Mesenchymal stem cell (in vitro differentiated cells and primary cell): ENCODE results near the gene CDKN2B.

Experiments
- DNase-seq: peaks from one replicate; pipeline ENCODE4 v3.0.0-alpha.2; 2013
- H2AFZ ChIP-seq: one replicate; pipeline ENCODE4 v1.6.1; 2013; ENCODE audit warnings: low read depth, mild to moderate bottlenecking, control low read depth, inconsistent platforms, low read length, moderate library complexity
- H2AK5ac ChIP-seq: 2 replicates; pipeline ENCODE4 v1.6.1; 2013; ENCODE audit warnings: low read length, moderate library complexity, mild to moderate bottlenecking, inconsistent platforms; ENCODE audit not compliant: severe bottlenecking
- H2BK120ac ChIP-seq: one replicate; pipeline ENCODE4 v1.6.1; 2013; ENCODE audit warnings: low read depth, mild to moderate bottlenecking, inconsistent platforms, low read length, moderate library complexity
- H2BK12ac ChIP-seq, 2 experiments: one replicate each; pipeline ENCODE4 v1.6.1; 2013; ENCODE audit warnings: inconsistent platforms in 2 of 2, low read length in 2 of 2, mild to moderate bottlenecking in 2 of 2, moderate library complexity in 2 of 2, control low read depth in 1 of 2
- H2BK15ac ChIP-seq: one replicate; pipeline ENCODE4 v1.6.1; 2013; ENCODE audit warnings: mild to moderate bottlenecking, low read depth, inconsistent platforms; ENCODE audit not compliant: poor library complexity, severe bottlenecking
- H2BK5ac ChIP-seq: 2 replicates; pipeline ENCODE4 v1.6.1; 2013; ENCODE audit warnings: low read depth, mild to moderate bottlenecking, low read length, control low read depth, inconsistent platforms; ENCODE audit not compliant: poor library complexity, severe bottlenecking
- H3K14ac ChIP-seq, 2 experiments: one replicate each; pipeline ENCODE4 v1.6.1; 2013; ENCODE audit warnings: inconsistent platforms in 2 of 2, low read length in 2 of 2, control low read depth in 1 of 2, mild to moderate bottlenecking in 1 of 2, moderate library complexity in 1 of 2
- H3K18ac ChIP-seq, 2 experiments: one replicate each; pipeline ENCODE4 v1.6.1; 2013; ENCODE audit warnings: inconsistent platforms in 2 of 2, low read length in 2 of 2, control low read depth in 1 of 2, low read depth in 1 of 2, mild to moderate bottlenecking in 1 of 2
- H3K23ac ChIP-seq, 2 experiments: one replicate each; pipeline ENCODE4 v1.6.1; 2013; ENCODE audit warnings: inconsistent platforms in 2 of 2, low read length in 2 of 2, mild to moderate bottlenecking in 2 of 2, moderate library complexity in 2 of 2, control low read depth in 1 of 2
- H3K27ac ChIP-seq: 2 replicates; pipeline ENCODE4 v1.5.1; 2013; ENCODE audit warnings: mild to moderate bottlenecking, moderate library complexity, low read length, control low read depth, inconsistent platforms; ENCODE audit not compliant: poor library complexity, severe bottlenecking
- H3K27me3 ChIP-seq, 2 experiments: 2 replicates each; pipeline versions ENCODE4 v1.6.1 to v1.7.0; 2013; ENCODE audit warnings: low read length in 2 of 2, mild to moderate bottlenecking in 2 of 2, moderate library complexity in 2 of 2, control low read depth in 1 of 2, inconsistent platforms in 1 of 2; ENCODE audit not compliant: control insufficient read depth in 1 of 2, insufficient read depth in 1 of 2
- H3K36me3 ChIP-seq, 2 experiments: 2 replicates each; pipeline versions ENCODE4 v1.6.1 to v1.7.0; 2013; ENCODE audit warnings: low read length in 2 of 2, control low read depth in 1 of 2, inconsistent platforms in 1 of 2, low read depth in 1 of 2, mild to moderate bottlenecking in 1 of 2; ENCODE audit not compliant: insufficient read depth in 2 of 2, control insufficient read depth in 1 of 2
- H3K4ac ChIP-seq, 2 experiments: one replicate each; pipeline ENCODE4 v1.6.1; 2013; ENCODE audit warnings: inconsistent platforms in 2 of 2, low read length in 2 of 2, mild to moderate bottlenecking in 2 of 2, moderate library complexity in 2 of 2, control low read depth in 1 of 2, low read depth in 1 of 2
- H3K4me1 ChIP-seq: 2 replicates; pipeline ENCODE4 v1.6.1; 2013; ENCODE audit warnings: low read depth, low read length, control low read depth; ENCODE audit not compliant: control insufficient read depth, insufficient read depth
- H3K4me2 ChIP-seq: 2 replicates; pipeline ENCODE4 v1.6.1; 2013; ENCODE audit warnings: low read length, mild to moderate bottlenecking, inconsistent platforms; ENCODE audit not compliant: poor library complexity, severe bottlenecking
- H3K4me3 ChIP-seq, 2 experiments: 2 replicates each; pipeline versions ENCODE4 v1.5.1 to v1.7.0; 2013; ENCODE audit warnings: low read length in 2 of 2, mild to moderate bottlenecking in 2 of 2, control low read depth in 1 of 2, low read depth in 1 of 2; ENCODE audit not compliant: insufficient read depth in 1 of 2
- H3K79me1 ChIP-seq: replicated peaks from 2 replicates; pipeline ENCODE4 v1.6.1; 2013; ENCODE audit warnings: mild to moderate bottlenecking, control low read depth, low read length, inconsistent platforms; ENCODE audit not compliant: poor library complexity, severe bottlenecking
- H3K9ac ChIP-seq: 2 replicates; pipeline ENCODE4 v1.7.0; 2013; ENCODE audit warnings: mild to moderate bottlenecking, low read length, moderate library complexity
- H3K9me3 ChIP-seq: 2 replicates; pipeline ENCODE4 v1.7.0; 2013; ENCODE audit warnings: mild to moderate bottlenecking, low read length; ENCODE audit not compliant: control insufficient read depth
- H4K8ac ChIP-seq: one replicate; pipeline ENCODE4 v1.6.1; 2013; ENCODE audit warnings: inconsistent platforms, mild to moderate bottlenecking, low read length, moderate library complexity
- H4K91ac ChIP-seq: one replicate; pipeline ENCODE4 v1.6.1; 2013; ENCODE audit warnings: mild to moderate bottlenecking, low read length, inconsistent platforms
- WGBS: methylation state at CpG from one replicate; pipeline ENCODE4 v1.1.7; 2013; ENCODE audit warnings: mixed read lengths; 5-methylcytosine and 5-hydroxymethylcytosine counted together

CDKN2B gene

GRCh38 chr9:22036866-22037626 is 27.9 kb upstream of the CDKN2B start:
- H2BK120ac ChIP-seq: no peak overlapping the region
- H3K4ac ChIP-seq: no peak overlapping the region
- no peak overlapping the region for H2AK5ac ChIP-seq
- no peak overlapping the region for H4K91ac ChIP-seq
- H2BK5ac ChIP-seq: no peak overlapping the region
- no peaks in the 10 kb centered on the region for H3K79me1 ChIP-seq
- peak overlapping the region in 1 of 2 experiments; percentile 59 for H2BK12ac ChIP-seq
- H3K4me2 ChIP-seq: no peak overlapping the region
- H3K4me3 ChIP-seq: no peak overlapping the region
- H3K36me3 ChIP-seq: peaks cover 0 to 10% of the 10 kb centered on the region in 2 experiments
- H3K27ac ChIP-seq: no peak overlapping the region
- no peak overlapping the region for H2AFZ ChIP-seq
- H3K23ac ChIP-seq: no peak overlapping the region
- H3K14ac ChIP-seq: no peak overlapping the region
- 83% methylated on average over 3 of the region's 4 CpGs for WGBS
- H3K9me3 ChIP-seq: no peaks in the 10 kb centered on the region
- no peak overlapping the region for H4K8ac ChIP-seq
- H3K4me1 ChIP-seq: no peaks in the 10 kb centered on the region
- H3K27me3 ChIP-seq: no peaks in the 10 kb centered on the region
- H2BK15ac ChIP-seq: no peak overlapping the region
- no peak overlapping the region for H3K18ac ChIP-seq
- peak overlapping the region; percentile 25 for H3K9ac ChIP-seq
- DNase-seq: peak; percentile 45

GRCh38 chr9:22035591-22036011 is 26.5 kb upstream of the CDKN2B start:
- no peaks in the 10 kb centered on the region for H3K27me3 ChIP-seq
- no peak overlapping the region for H2AK5ac ChIP-seq
- H2BK120ac ChIP-seq: no peak overlapping the region
- no peak overlapping the region for H2AFZ ChIP-seq
- peak overlapping the region in 1 of 2 experiments; percentile 72 for H2BK12ac ChIP-seq
- no peaks in the 10 kb centered on the region for H3K4me1 ChIP-seq
- no peak overlapping the region for H3K14ac ChIP-seq
- WGBS: 99% methylated on average over 2 of the region's 2 CpGs
- DNase-seq: no peak
- H3K4ac ChIP-seq: peak overlapping the region in 1 of 2 experiments; percentile 40
- no peaks in the 10 kb centered on the region for H3K79me1 ChIP-seq
- H2BK15ac ChIP-seq: no peak overlapping the region
- H3K9ac ChIP-seq: no peak overlapping the region
- peaks cover 0 to 10% of the 10 kb centered on the region in 2 experiments for H3K36me3 ChIP-seq
- H3K27ac ChIP-seq: no peak overlapping the region
- H3K9me3 ChIP-seq: no peaks in the 10 kb centered on the region
- no peak overlapping the region for H4K91ac ChIP-seq
- no peak overlapping the region for H3K4me2 ChIP-seq
- no peak overlapping the region for H2BK5ac ChIP-seq
- H3K4me3 ChIP-seq: no peak overlapping the region
- no peak overlapping the region for H3K23ac ChIP-seq
- H4K8ac ChIP-seq: no peak overlapping the region
- peak overlapping the region in 1 of 2 experiments; percentile 62 for H3K18ac ChIP-seq

- Histone ChIP-seq H3K9me3 (no peaks in the 10 kb centered on the region), H3K79me1 (no peaks in the 10 kb centered on the region), H3K4ac (peak overlapping the region in 1 of 2 experiments; percentile 41), H3K36me3 (peaks cover 0 to 10% of the 10 kb centered on the region in 2 experiments), H3K4me1 (no peaks in the 10 kb centered on the region), H3K23ac (no peak overlapping the region), H3K27me3 (no peaks in the 10 kb centered on the region), H2BK5ac (no peak overlapping the region), H2BK15ac (no peak overlapping the region), H3K27ac (no peak overlapping the region), H3K4me2 (no peak overlapping the region), H3K14ac (no peak overlapping the region), H3K9ac (no peak overlapping the region), H2BK12ac (no peak overlapping the region), H4K8ac (no peak overlapping the region), H3K4me3 (no peak overlapping the region), H2AFZ (no peak overlapping the region), H3K18ac (no peak overlapping the region), H2BK120ac (no peak overlapping the region), H2AK5ac (no peak overlapping the region), H4K91ac (no peak overlapping the region)
- 93% methylated on average over 7 of the region's 8 CpGs for WGBS
- DNase-seq: no peak
These were observed 24.0 kb upstream of the CDKN2B start for GRCh38 chr9:22033012-22033630.

- no peak overlapping the region for H2BK120ac ChIP-seq
- H3K9me3 ChIP-seq: no peaks in the 10 kb centered on the region
- H3K9ac ChIP-seq: no peak overlapping the region
- H2AK5ac ChIP-seq: no peak overlapping the region
- H2BK12ac ChIP-seq: no peak overlapping the region
- no peak overlapping the region for H4K8ac ChIP-seq
- 92% methylated on average over 3 of the region's 4 CpGs for WGBS
- no peaks in the 10 kb centered on the region for H3K27me3 ChIP-seq
- H3K23ac ChIP-seq: no peak overlapping the region
- no peak for DNase-seq
- no peak overlapping the region for H3K4ac ChIP-seq
- H4K91ac ChIP-seq: no peak overlapping the region
- H2AFZ ChIP-seq: no peak overlapping the region
- no peaks in the 10 kb centered on the region for H3K4me1 ChIP-seq
- H3K4me2 ChIP-seq: no peak overlapping the region
- no peak overlapping the region for H2BK5ac ChIP-seq
- no peak overlapping the region for H3K27ac ChIP-seq
- no peak overlapping the region for H2BK15ac ChIP-seq
- H3K14ac ChIP-seq: no peak overlapping the region
- no peak overlapping the region for H3K18ac ChIP-seq
- H3K4me3 ChIP-seq: no peak overlapping the region
- H3K36me3 ChIP-seq: peaks cover 0 to 10% of the 10 kb centered on the region in 2 experiments
- peaks cover under 1% of the 10 kb centered on the region for H3K79me1 ChIP-seq
These were observed 22.7 kb upstream of the CDKN2B start for GRCh38 chr9:22031655-22032411.
